ENCODE results near the gene MCM6. TPM values are rescaled to one million over a fixed set of nuclear protein-coding genes. Genes with fewer than 3 reads are reported as not detected.

MCM6 gene
- total RNA-seq, 1 experiment from 2014 or later = 113 TPM

DNA sequence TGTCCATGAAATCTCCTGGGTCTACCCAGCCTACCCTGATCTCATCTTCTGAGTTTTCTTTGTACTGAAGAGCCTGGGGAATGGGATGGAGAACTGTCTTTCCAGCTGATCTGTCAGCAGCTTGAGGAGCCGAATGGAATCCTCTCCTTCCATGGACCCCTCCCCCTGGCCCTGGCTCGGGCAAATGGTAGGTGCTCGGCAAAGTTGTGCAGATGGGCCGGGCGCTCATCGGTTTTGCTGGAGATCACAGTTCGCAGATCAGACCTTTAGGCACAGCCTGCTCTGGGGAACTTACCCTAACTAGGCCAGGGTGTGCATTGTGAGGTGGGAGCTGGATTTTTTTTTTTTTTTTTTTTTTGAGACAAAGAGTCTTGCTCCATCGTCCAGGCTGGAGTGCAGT, 79.6 kb downstream of the MCM6 start:
- no peaks in the 10 kb centered on the region for H4K20me1 ChIP-seq (ENCODE audit: control insufficient read depth, insufficient read depth, insufficient read length)
- Mint-ChIP-seq H3K9me3 (peaks cover 18 to 19% of the 10 kb centered on the region in 2 experiments), H3K4me3 (no peak overlapping the region)

More for the DNA sequence above, 79.6 kb downstream of the MCM6 start:
- no peak overlapping the region for H2BK20ac ChIP-seq (ENCODE audit: low read depth, low read length, poor library complexity, severe bottlenecking)
- H3T11ph ChIP-seq (ENCODE audit: low read length) = no peak overlapping the region
- H3K27me3 ChIP-seq (ENCODE audit: insufficient read depth, low read length) = no peaks in the 10 kb centered on the region
- TF ChIP-seq, protein P1, sequence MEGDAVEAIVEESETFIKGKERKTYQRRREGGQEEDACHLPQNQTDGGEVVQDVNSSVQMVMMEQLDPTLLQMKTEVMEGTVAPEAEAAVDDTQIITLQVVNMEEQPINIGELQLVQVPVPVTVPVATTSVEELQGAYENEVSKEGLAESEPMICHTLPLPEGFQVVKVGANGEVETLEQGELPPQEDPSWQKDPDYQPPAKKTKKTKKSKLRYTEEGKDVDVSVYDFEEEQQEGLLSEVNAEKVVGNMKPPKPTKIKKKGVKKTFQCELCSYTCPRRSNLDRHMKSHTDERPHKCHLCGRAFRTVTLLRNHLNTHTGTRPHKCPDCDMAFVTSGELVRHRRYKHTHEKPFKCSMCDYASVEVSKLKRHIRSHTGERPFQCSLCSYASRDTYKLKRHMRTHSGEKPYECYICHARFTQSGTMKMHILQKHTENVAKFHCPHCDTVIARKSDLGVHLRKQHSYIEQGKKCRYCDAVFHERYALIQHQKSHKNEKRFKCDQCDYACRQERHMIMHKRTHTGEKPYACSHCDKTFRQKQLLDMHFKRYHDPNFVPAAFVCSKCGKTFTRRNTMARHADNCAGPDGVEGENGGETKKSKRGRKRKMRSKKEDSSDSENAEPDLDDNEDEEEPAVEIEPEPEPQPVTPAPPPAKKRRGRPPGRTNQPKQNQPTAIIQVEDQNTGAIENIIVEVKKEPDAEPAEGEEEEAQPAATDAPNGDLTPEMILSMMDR (conservative IDR thresholded peaks at IDR 0.05) = no peak
- Mint-ChIP-seq H3K27ac (no peak overlapping the region), H3K27me3 (ENCODE audit: low read depth) (peaks cover 2% of the 10 kb centered on the region), H3K4me1 (peaks cover 15 to 19% of the 10 kb centered on the region in 2 experiments), H3K36me3 (ENCODE audit: insufficient read depth in 1 of 3, low read depth in 3 of 3) (peaks cover 0 to 17% (median 16%) of the 10 kb centered on the region in 3 experiments; a peak in 5 of 7 replicates)
- H3K79me1 ChIP-seq (ENCODE audit: insufficient read depth, low read depth, low read length, poor library complexity, severe bottlenecking) = no peaks in the 10 kb centered on the region
- no peak overlapping the region for H4K91ac ChIP-seq (ENCODE audit: insufficient read length, low read depth, low read length)
- no peak for DNase-seq
- no peak overlapping the region for H2BK120ac ChIP-seq (ENCODE audit: low read depth, low read length, poor library complexity, severe bottlenecking)
- no peaks in the 10 kb centered on the region for H3K4me1 ChIP-seq (ENCODE audit: insufficient read depth, low read length)
- H2BK5ac ChIP-seq (ENCODE audit: insufficient read length, low read length) = no peak overlapping the region
- H3K9ac ChIP-seq (ENCODE audit: extremely low read depth, insufficient read length, low read length) = no peak overlapping the region
- no peak overlapping the region for H4K5ac ChIP-seq (ENCODE audit: insufficient read length, low read depth, low read length)
- H4K8ac ChIP-seq (replicated peaks; ENCODE audit: insufficient read length, low read depth, low read length) = no peak overlapping the region
- H2AFZ ChIP-seq (ENCODE audit: low read length) = no peak overlapping the region
- no peak overlapping the region for H2BK15ac ChIP-seq (ENCODE audit: low read depth, low read length)
- H3K27ac ChIP-seq (ENCODE audit: insufficient read length, low read depth, low read length) = no peak overlapping the region
- no peak overlapping the region for H2AK5ac ChIP-seq (ENCODE audit: insufficient read length, low read length)
- H3K18ac ChIP-seq (ENCODE audit: insufficient read length, low read depth, low read length) = no peak overlapping the region
- no peak overlapping the region for H3K23ac ChIP-seq (ENCODE audit: insufficient read length, low read depth, low read length)
- H3K56ac ChIP-seq (ENCODE audit: insufficient read length, low read depth, low read length) = no peak overlapping the region
- no peaks in the 10 kb centered on the region for H3K79me2 ChIP-seq (ENCODE audit: insufficient read depth, low read length)
- H2BK12ac ChIP-seq (ENCODE audit: insufficient read length, low read depth, low read length) = no peak overlapping the region
- no CpG with 5 or more reads among the region's 8 CpGs for WGBS (ENCODE audit: extremely low coverage, insufficient read length, low lambda C conversion rate)
- H3K4me2 ChIP-seq (ENCODE audit: insufficient read depth, insufficient read length, low read length) = no peak overlapping the region
- no peak overlapping the region for H3K14ac ChIP-seq (ENCODE audit: insufficient read depth, low read length)
- no peak overlapping the region for H3K4ac ChIP-seq (ENCODE audit: low read depth, low read length)
- H3K9me3 ChIP-seq (ENCODE audit: control insufficient read depth, low read depth, low read length) = no peaks in the 10 kb centered on the region
- no peaks in the 10 kb centered on the region for H3K23me2 ChIP-seq (ENCODE audit: insufficient read length, low read depth, low read length, poor library complexity, severe bottlenecking)

All from H9 (cell line).